GM12878 (cell line): ENCODE results near the gene HHAT. TPM values are rescaled to one million over a fixed set of nuclear protein-coding genes. Genes with fewer than 3 reads are reported as not detected.

Experiments used
- ATAC-seq: fragments of 200-7000 bp; cut with Tn5 transposase; 3 replicates; pipeline ENCODE4 v1.9.1; 2020; ENCODE audit warnings: mild to moderate bottlenecking, moderate library complexity
- BruUV-seq: library from RNA; stranded (reverse); fragments of 400-500 nt; replicated peaks from 2 replicates; lab custom pipeline; 2021; lab: Mats Ljungman, UMichigan
- CTCF ChIA-PET: fragments of 300-600 bp; sonication (Branson Sonifier 250); formaldehyde crosslinking; extraction: SDS; loops from one replicate; lab custom pipeline; 2021; ENCODE audit warnings: inconsistent platforms; lab: Yijun Ruan, JAX
- POLR2A ChIA-PET: fragments of 350-600 bp; formaldehyde crosslinking; extraction: SDS; loops from one replicate; lab custom pipeline; 2021; ENCODE audit warnings: inconsistent platforms; lab: Charles Lee
- RAD21 ChIA-PET: fragments of 300-600 bp; sonication (Branson Sonifier 250); formaldehyde crosslinking; loops from one replicate; lab custom pipeline; 2023; ENCODE audit warnings: antibody characterized with exemption; ENCODE audit not compliant: unreplicated experiment; lab: Charles Lee
- SMC1A ChIA-PET: fragments of 300-600 bp; sonication (Branson Sonifier 250); formaldehyde crosslinking; loops from one replicate; lab custom pipeline; 2023; ENCODE audit not compliant: unreplicated experiment, uncharacterized antibody; lab: Charles Lee
- DNase-seq: peaks from one replicate; pipeline ENCODE4 v3.0.0-alpha.2; 2011; ENCODE audit warnings: low read depth, low spot score
- FAIRE-seq: peaks from 3 replicates; lab custom pipeline; 2011; peaks lifted over from hg19 to GRCh38; lab: Jason Lieb, UNC
- H2AFZ ChIP-seq: 2 replicates; pipeline ENCODE4 v1.6.0; 2011; ENCODE audit warnings: low read depth, low read length, control low read depth; ENCODE audit not compliant: control insufficient read depth
- H3K27ac ChIP-seq: 2 replicates; pipeline ENCODE4 v1.5.1; 2011; ENCODE audit warnings: control low read depth; ENCODE audit not compliant: control insufficient read depth, insufficient read depth
- H3K27me3 ChIP-seq, 2 experiments: replicated peaks in 1 of 2; 2 replicates each; pipeline versions ENCODE4 v1.6.0 to v1.6.1; 2011; ENCODE audit warnings: low read length in 1 of 2; ENCODE audit not compliant: control insufficient read depth in 2 of 2, insufficient read depth in 2 of 2
- H3K36me3 ChIP-seq, 2 experiments: 2 replicates each; pipeline ENCODE4 v1.5.1; 2011; ENCODE audit warnings: low read length in 1 of 2; ENCODE audit not compliant: control insufficient read depth in 2 of 2, insufficient read depth in 2 of 2
- H3K4me1 ChIP-seq: 2 replicates; pipeline ENCODE4 v1.6.1; 2011; ENCODE audit warnings: mild to moderate bottlenecking, low read length, moderate library complexity, mixed read lengths; ENCODE audit not compliant: control insufficient read depth, insufficient read depth
- H3K4me2 ChIP-seq: 2 replicates; pipeline ENCODE4 v1.6.0; 2011; ENCODE audit warnings: control low read depth; ENCODE audit not compliant: control insufficient read depth, insufficient read depth
- H3K4me3 ChIP-seq: fragments of 200-600 bp; sonication (generic); 2 replicates; pipeline ENCODE4 v1.5.1; 2016
- H3K79me2 ChIP-seq: 2 replicates; pipeline ENCODE4 v1.6.0; 2011; ENCODE audit warnings: low read length; ENCODE audit not compliant: control insufficient read depth, insufficient read depth
- H3K9ac ChIP-seq: 2 replicates; pipeline ENCODE4 v1.8.0; 2011; ENCODE audit warnings: low read length, control low read depth, mixed read lengths; ENCODE audit not compliant: control insufficient read depth, insufficient read depth
- H3K9me3 ChIP-seq: replicated peaks from 3 replicates; pipeline ENCODE4 v1.5.1; 2011; ENCODE audit warnings: mild to moderate bottlenecking, low read length; ENCODE audit not compliant: control insufficient read depth, insufficient read depth
- H4K20me1 ChIP-seq: 2 replicates; pipeline ENCODE4 v1.6.0; 2011; ENCODE audit not compliant: control insufficient read depth, insufficient read depth
- CBX5 ChIP-seq: sonication (generic); IDR thresholded peaks from 2 replicates; pipeline ENCODE4 v1.6.1; 2016; ENCODE audit warnings: low read depth, moderate library complexity, mild to moderate bottlenecking, inconsistent platforms
- CEBPZ ChIP-seq: fragments of 150-350 bp; IDR thresholded peaks from 2 replicates; pipeline ENCODE4 v1.6.1; 2016; ENCODE audit warnings: low read depth, low read length
- CREB1 ChIP-seq: IDR thresholded peaks from 2 replicates; pipeline ENCODE4 v1.6.1; 2012; ENCODE audit warnings: low read depth, mild to moderate bottlenecking, inconsistent platforms
- DPF2 ChIP-seq: fragments of 450-650 bp; IDR thresholded peaks from 2 replicates; pipeline ENCODE4 v1.6.1; 2017; ENCODE audit warnings: mild to moderate bottlenecking
- KDM1A ChIP-seq: fragments of 200-600 bp; sonication (generic); IDR thresholded peaks from 2 replicates; pipeline ENCODE4 v1.6.1; 2016; ENCODE audit warnings: borderline replicate concordance
- MYB ChIP-seq: fragments of 150-350 bp; IDR thresholded peaks from 2 replicates; pipeline ENCODE4 v1.6.1; 2014; ENCODE audit warnings: mild to moderate bottlenecking, low read depth, low read length, borderline replicate concordance
- NR2C1 ChIP-seq: fragments of 450-650 bp; IDR thresholded peaks from 2 replicates; pipeline ENCODE4 v1.6.1; 2017; ENCODE audit warnings: antibody characterized with exemption, mild to moderate bottlenecking, moderate library complexity
- POU2F2 ChIP-seq: IDR thresholded peaks from 3 replicates; pipeline ENCODE4 v1.6.1; 2011; ENCODE audit warnings: low read depth, mild to moderate bottlenecking, low read length, borderline replicate concordance
- ZBTB33 ChIP-seq: fragments of 450-650 bp; IDR thresholded peaks from 2 replicates; pipeline ENCODE4 v1.6.1; 2017; ENCODE audit warnings: mild to moderate bottlenecking
- ZSCAN29 ChIP-seq: fragments of 450-650 bp; IDR thresholded peaks from 2 replicates; pipeline ENCODE4 v1.6.1; 2017; ENCODE audit warnings: mild to moderate bottlenecking, moderate library complexity
- WGBS: methylation state at CpG from one replicate; pipeline ENCODE4 v1.1.6; 2016; ENCODE audit warnings: low lambda C conversion rate; ENCODE audit not compliant: insufficient replicate concordance, insufficient coverage; ENCODE audit errors: missing lambda C conversion rate; 5-methylcytosine and 5-hydroxymethylcytosine counted together
- in situ Hi-C: fragments of 300-500 bp; cut with MboI; formaldehyde crosslinking; loops from 9 replicates; pipeline ENCODE4 v1.14.3; 2018; ENCODE audit warnings: mixed read lengths
- intact Hi-C: fragments of 100-400 bp; cut with micrococcal nuclease; formaldehyde crosslinking; loops from one replicate; pipeline ENCODE4 v1.14.2; 2022; ENCODE audit not compliant: unreplicated experiment
- polyA plus RNA-seq, 11 experiments: library from polyadenylated mRNA; depleted of rRNA in 4 of 11; unstranded in 6 of 11; stranded (reverse) in 5 of 11; fragments of >200 nt; fragmentation: Nextera tagmentation in 4 of 11; fragmentation: Illumina TruSeq in 1 of 11; extraction: Ambion mirVana in 4 of 11; extraction: Trizol in 1 of 11; gene quantifications; 1 replicate in 1 of 11; 2 replicates in 10 of 11; pipeline versions ENCODE4 v1.2.1 to v1.2.3, GENCODE V29; 2011 to 2016; ENCODE audit warnings: inconsistent platforms in 2 of 11, missing spikeins in 2 of 11, low read depth in 1 of 11
- total RNA-seq, 4 experiments: library from RNA; depleted of rRNA in 3 of 4; stranded (reverse); fragments of >200 nt in 3 of 4; fragmentation: Illumina TruSeq in 1 of 4; extraction: Trizol in 1 of 4; gene quantifications; 2 replicates each; pipeline versions ENCODE4 v1.2.1 to v1.2.3, GENCODE V29; 2013 to 2021

The HHAT gene
- total and polyA plus RNA-seq, 10 of the 15 experiments (the other 5 are each of a cell fraction or from before 2014, with no cell fraction given), result 1.2 to 37.6 (median 2.6) TPM

- TF ChIP-seq ZBTB33, result no peak
- TF ChIP-seq CEBPZ, result no peak
These were observed 244.4 kb downstream of the HHAT start (continued) for GRCh38 chr1:210573141-210573540.

- H3K36me3 ChIP-seq, result no peaks in the 10 kb centered on the region
- POLR2A ChIA-PET, result no interaction called here
- intact Hi-C loops (loop anchor here (5.0 kb wide), 2 partner anchors 175 to 675 kb away; partner anchors contain the start of gene RCOR3), in situ Hi-C loops (loop anchor here (25.0 kb wide), 1 partner anchor 355 kb away; no protein-coding TSS in a partner anchor)
- BruUV-seq, result no TSS peak
- no peak overlapping the region for H3K9ac ChIP-seq
- H3K27ac ChIP-seq, result no peak overlapping the region
- CTCF ChIA-PET, result interaction anchor here (0.6 to 6.1 kb wide), 13 partner anchors 10 to 553 kb away, joined by 3 to 45 read pairs (median 4); no protein-coding TSS in a partner anchor
- no peak overlapping the region for H3K4me2 ChIP-seq
- TF ChIP-seq ZSCAN29 (no peak), DPF2 (no peak), MYB (no peak), CREB1 (no peak), NR2C1 (no peak), CBX5 (no peak), POU2F2 (no peak), KDM1A (no peak)
- H3K27me3 ChIP-seq, result no peaks in the 10 kb centered on the region
- no peak overlapping the region for H2AFZ ChIP-seq
- no peaks in the 10 kb centered on the region for H3K79me2 ChIP-seq
- DNase-seq, result no peak
- no peak for FAIRE-seq
- no peaks in the 10 kb centered on the region for H3K9me3 ChIP-seq
- no peak overlapping the region for H3K4me3 ChIP-seq
- RAD21 ChIA-PET, result interaction anchor here (0.9 to 2.7 kb wide), 6 partner anchors 17 to 552 kb away, joined by 3 to 10 read pairs (median 6); partner anchors contain the start of gene KCNH1
- SMC1A ChIA-PET, result interaction anchor here (0.8 to 2.0 kb wide), 17 partner anchors 14 to 552 kb away, joined by 3 to 12 read pairs (median 4); partner anchors contain the start of gene KCNH1
- H4K20me1 ChIP-seq, result no peaks in the 10 kb centered on the region
- WGBS, result 22% methylated on average over 10 of the region's 10 CpGs
- peak; percentile 69 for ATAC-seq
- H3K4me1 ChIP-seq, result no peaks in the 10 kb centered on the region
These were observed 253.7 kb downstream of the HHAT start for GRCh38 chr1:210582205-210582970.
